Stomach (tissue), 4 donors: Measurements from ENCODE around the gene CTSF.

ENCODE experiments used
- POLR2A ChIP-seq, 4 donors: fragments of 450-650 bp; IDR thresholded peaks; one replicate each; pipeline ENCODE4 v1.6.1; 2016; ENCODE audit warnings: antibody characterized with exemption in 4 of 4, control low read depth in 2 of 4, mild to moderate bottlenecking in 1 of 4, moderate library complexity in 1 of 4
- POLR2AphosphoS5 ChIP-seq, 3 donors: sonication (generic); formaldehyde crosslinking; IDR thresholded peaks; one replicate each; pipeline ENCODE4 v1.6.1; 2016; ENCODE audit warnings: antibody characterized with exemption in 3 of 3

DNA sequence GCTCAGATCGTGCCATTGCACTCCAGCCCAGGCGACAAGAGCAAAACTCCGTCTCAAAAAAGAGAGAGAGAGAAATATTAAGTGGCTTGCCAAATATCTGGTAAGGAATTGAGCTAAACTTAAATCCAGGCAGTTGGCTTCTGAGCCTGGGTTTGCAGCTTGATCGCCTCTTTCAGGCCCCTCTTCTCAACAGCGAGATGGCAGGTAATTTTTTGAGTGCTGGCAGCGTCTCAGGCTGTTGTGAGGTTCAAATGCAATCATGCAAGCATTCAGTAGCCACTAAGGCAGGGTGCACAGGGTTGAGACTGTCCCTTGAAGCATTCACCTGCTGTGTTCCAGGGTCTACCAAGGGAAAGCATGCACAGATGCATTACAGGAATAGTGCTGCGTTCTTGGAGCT is 670 bp upstream of the CTSF start:
- TF ChIP-seq POLR2A (IDR thresholded peaks at IDR 0.05): no peak
- no peak for TF ChIP-seq POLR2AphosphoS5 (IDR thresholded peaks at IDR 0.05)
